Airway epithelial cell (primary cell): ENCODE measurements around the gene PPP1R10. TPM values are rescaled to one million over a fixed set of nuclear protein-coding genes. Genes with fewer than 3 reads are reported as not detected.

Experiments
- total RNA-seq: library from RNA; depleted of rRNA; stranded (reverse); fragments of >200 nt; gene quantifications from 2 replicates; pipeline ENCODE4 v1.2.3, GENCODE V29; 2015

Gene PPP1R10
- total RNA-seq = 16.3 and 29.3 TPM in 2 replicates

DNA sequence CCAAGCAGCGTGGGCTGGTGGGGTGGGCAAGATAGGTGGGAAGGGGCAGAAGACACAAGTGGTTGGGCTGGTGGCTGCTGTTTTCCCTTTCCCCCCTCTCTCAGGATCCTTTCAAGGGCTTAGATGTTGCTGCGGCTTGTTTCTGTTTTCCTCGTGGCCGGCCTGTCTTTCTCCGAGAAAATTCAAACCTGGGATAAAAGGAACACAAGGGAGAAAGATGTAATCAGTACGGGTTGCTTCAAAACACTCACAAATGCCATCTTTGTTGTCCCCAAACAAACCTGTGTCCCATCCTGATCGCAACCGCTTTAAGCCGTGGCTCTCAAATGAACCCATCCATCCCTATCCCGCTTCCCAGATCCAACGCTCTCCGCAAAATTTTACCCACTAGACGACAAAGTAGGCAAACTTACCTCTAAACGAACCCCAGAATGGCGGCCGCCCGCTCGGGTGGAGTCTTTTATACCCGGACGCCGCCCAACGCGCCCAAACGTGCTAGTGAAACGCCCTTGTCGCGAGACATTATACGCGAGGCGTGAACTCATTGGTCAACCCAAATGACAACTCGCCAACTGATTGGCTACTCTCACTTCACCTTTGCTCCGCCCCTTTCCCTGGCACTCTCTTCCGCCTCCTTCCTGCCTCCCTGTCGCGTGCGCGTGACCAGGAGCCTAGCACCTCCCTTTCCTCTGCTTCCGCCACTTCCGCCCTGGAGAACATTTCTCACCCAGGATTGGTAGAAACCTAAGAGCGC lies at the start of gene PPP1R10:
TSS of gene PPP1R10 (minus strand) at position 433 of the 754 bp plus-strand sequence. CDS start 7,299 bp downstream, outside the sequence.

DNA sequence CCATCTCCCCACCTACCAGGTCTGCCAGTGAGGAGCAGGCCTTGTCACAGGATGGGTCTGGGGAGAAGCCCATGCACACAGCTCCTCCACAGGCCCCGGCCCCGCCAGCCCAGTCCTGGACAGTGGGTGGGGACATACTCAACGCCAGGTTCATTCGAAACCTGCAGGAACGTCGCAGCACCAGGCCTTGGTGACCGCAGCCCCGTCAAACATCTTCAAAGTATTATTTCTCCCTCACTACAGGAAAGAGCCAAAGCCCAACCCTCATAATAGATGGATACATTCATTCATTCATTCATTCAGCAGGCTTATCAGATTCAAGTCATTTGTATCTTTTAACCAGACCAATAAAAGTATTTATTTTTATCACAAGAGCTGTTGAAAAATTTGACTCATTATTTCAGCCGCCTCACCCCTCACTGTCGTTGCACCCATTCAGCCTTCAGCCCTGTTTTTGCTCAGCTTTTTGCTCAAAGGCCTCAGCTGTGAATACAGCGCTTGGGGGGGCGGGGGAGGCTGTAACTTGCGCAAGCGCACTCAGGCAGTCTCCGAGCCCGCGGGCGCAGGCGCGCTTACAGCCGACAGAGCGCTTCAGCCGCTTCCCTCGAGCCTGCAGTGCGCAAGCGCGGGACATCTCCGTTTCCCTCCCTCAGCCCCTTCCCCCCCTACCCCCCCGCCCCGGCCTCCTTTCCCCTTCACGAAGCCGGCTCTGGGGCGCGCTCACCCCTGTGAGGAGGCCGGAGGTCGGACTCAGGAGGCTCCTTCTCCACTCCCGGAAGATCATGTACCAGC lies 29.6 kb upstream of the PPP1R10 start, which contains the start of gene C6orf136:
TSS of gene C6orf136 (plus strand) at position 684 of the 792 bp plus-strand sequence. CDS start at position 783, 99 bp downstream.

DNA sequence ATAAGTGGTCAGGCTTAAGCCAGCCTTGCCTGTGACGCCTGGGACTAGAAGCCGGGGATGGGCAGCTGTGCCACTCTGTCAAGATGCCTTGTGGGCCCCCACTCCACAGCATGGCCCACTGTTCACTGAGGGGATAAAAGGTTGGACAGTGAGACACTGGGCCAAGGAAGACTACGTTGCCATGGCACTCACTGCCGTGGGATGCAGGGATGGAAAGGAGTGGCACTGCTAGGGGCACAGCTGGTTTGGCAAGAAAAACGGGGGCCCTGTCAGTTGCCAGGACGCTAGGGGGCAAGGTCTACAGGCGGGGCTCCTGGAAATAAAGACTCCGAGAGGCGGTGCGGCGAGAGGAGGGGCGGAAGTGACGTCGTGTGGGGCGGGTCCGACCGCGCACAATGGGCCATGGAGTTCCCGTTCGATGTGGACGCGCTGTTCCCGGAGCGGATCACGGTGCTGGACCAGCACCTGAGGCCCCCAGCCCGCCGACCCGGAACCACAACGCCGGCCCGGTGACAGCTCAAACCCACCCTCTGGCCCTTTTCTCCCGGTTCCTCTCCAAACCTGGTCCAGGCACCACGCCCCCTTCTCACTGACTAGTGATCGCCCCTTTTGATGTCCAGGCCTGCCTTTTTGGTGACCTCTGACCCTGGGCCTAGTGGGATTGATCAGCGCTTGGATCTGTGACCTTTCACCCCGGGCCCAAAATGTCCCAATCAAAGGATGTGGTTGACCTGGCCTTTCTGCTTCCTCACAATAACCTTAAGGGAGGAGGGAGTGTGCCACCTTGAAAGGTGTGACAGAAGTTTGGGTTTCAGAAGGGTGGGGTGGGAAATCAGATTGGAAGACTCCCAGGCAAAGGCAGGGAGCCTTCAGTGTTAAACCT lies 9.7 kb upstream of the PPP1R10 start, which contains the start of gene ATAT1:
TSS of gene ATAT1 (plus strand) at position 391 of the 883 bp plus-strand sequence.

DNA sequence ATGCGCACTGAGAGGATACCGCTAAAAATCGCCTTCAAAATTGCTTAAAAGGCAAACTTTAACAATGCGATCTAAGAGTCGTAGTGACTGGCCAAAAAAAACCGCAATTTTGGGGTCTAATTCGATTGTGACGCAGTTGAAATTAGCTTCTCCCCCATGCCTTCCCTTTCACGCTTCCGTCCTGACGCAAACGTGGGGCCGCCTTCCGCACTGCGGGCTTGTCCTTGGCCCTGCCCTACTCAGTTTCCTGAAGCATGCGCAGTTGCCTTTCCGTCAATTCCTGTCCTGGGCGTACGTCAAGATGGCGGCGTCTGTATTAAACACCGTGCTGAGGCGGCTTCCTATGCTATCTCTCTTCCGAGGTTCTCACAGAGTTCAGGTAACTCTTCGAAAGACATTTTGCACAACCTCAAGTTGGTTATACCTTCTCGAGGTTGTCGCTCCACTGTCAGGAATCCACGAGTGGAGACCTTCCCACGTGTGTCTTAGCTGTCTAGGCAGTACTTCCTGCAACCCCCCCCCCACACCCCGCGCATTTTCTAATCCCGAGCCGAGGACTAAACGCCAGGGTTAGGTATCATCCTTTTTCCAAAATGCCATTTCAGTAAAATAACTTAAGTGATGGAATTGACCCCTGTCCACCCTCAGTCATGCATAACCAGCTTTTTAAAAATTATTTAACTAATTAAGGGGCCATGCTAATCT lies 674 bp upstream of the PPP1R10 start, which contains the start of gene MRPS18B:
TSS of gene MRPS18B (plus strand) at position 276 of the 705 bp plus-strand sequence. CDS start at position 302, 26 bp downstream.

DNA sequence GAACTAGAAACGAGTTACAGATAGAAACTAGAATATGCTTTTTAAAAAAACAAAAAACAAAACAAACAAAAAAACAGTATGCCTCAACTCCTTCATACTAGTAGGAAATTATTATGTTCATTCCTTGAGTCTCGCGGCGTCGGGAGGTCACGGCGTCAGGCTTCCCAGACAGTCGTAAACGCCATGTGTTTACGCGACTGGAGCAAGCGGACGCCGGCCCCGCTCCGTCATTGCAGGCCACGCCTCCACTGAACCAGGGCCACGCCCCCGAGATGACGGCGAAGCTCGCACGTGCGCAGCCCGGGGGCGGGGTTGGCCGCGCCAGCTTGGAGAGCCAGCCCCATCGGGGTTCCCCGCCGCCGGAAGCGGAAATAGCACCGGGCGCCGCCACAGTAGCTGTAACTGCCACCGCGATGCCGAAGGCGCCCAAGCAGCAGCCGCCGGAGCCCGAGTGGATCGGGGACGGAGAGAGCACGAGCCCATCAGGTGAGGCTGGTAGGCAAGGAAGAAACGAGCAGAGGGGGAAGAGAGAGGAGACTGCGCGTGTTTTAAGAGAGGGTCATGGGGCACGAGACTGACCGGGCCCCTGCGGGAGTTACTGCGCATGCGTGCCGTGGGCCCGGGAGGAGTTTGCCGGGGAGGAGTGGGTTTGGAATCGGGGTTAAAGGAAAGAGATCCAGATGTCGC lies 45.8 kb downstream of the PPP1R10 start, which contains the start of gene ABCF1:
TSS of gene ABCF1 (plus strand) at position 368 of the 687 bp plus-strand sequence. CDS start at position 414, 46 bp downstream.

DNA sequence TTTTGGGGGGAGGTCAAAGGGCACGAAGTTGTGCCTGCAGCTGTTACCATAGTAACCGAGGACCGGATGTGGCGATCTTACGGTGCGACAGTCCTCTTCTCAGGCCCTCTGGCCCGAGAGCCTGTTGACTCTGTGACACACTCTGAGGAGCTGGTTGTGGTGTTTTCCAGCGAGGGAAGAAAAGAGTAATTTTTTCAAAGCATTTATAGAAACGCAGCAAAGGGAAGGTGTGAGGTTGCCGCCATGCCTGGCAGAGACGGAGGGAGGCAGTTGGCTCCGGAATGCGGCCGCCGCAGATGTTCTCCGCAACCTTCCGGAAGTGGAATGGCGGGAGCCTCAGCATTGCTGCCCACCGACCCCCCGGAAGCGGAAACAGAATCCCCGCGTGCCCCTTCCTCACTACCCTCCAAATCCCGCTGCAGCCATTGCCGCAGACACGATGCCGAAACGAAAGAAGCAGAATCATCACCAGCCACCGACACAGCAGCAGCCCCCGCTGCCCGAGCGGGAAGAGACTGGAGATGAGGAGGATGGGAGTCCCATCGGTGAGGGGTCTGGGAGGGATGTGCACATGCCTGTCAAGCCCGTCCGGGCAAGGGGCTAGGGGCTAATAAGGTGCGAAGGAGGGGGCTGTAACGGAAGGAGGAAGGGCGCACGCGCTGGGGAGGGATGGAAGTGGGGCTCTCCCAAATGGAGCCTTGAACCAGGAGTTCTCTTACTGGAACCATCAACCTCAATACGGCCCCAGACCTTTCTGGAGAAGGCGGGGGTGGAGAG lies 59.9 kb downstream of the PPP1R10 start, which contains the start of gene PRR3:
TSS of gene PRR3 (plus strand) at position 390 of the 777 bp plus-strand sequence. CDS start at position 440, 50 bp downstream.

DNA sequence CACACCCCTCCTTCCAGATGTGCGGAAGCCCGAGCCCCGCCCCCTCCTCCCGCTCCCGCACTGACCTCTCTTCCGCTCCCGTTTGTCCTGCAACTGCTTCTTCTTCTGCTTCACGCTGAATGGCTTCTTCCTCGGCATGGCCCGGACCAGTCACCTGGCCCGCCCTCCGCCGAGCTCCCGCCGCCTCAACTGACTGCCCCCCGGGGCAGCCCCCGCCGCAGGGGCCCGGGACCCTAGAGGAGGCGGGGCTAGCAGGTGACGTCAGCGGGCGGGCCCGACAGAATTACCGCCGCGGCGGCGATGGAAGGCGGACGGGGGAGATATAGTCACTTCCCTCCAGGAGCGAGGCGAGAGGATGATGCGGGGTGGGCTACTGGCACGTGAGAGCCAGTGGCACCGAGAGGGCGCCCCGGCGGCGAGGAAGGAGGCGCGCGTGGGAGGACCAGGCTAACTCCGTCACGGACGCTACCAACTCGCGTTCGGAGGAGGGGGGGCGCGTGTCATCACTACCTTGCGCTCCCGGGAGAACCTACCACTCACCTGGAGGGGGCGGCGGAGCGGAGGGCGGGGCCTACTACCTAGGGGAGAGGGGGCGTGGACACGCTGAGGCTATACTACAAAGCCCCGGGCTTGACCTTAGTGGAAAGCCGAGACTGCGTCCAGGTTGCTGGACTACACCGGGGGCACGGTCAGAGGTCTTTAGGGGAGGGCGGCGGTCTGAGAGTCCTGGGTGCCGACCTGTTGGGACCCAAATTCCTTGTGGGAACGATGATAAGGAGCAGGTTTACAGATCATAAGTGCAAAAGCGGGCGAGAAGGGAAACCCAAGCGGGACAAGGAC lies 60.8 kb downstream of the PPP1R10 start, which contains the start of gene GNL1:
TSS of gene GNL1 (minus strand) at position 424 of the 840 bp plus-strand sequence. CDS start at position 138, 286 bp downstream.

Other genes starting within 250 kb of the PPP1R10 start
- gene HLA-E, start 127.7 kb downstream of the PPP1R10 start, total RNA-seq = 130 and 131 TPM in 2 replicates
- 36.1 and 49.5 TPM in 2 replicates for gene GNL1, start 60.8 kb downstream of the PPP1R10 start, total RNA-seq
- gene PRR3, start 59.9 kb downstream of the PPP1R10 start, total RNA-seq = 2.9 and 8.5 TPM in 2 replicates
- gene ABCF1, start 45.8 kb downstream of the PPP1R10 start, total RNA-seq = 43.1 and 44.7 TPM in 2 replicates
- 46.5 and 60.3 TPM in 2 replicates for gene MRPS18B, start 597 bp upstream of the PPP1R10 start, total RNA-seq
- 4.6 and 5.3 TPM in 2 replicates for gene ATAT1, start 9.6 kb upstream of the PPP1R10 start, total RNA-seq
- 10.2 and 10.6 TPM in 2 replicates for gene C6orf136, start 29.9 kb upstream of the PPP1R10 start, total RNA-seq
- gene DHX16, start 55.8 kb upstream of the PPP1R10 start, total RNA-seq = 25.9 and 36.0 TPM in 2 replicates
- gene PPP1R18, start 69.4 kb upstream of the PPP1R10 start, total RNA-seq = 34.1 and 44.7 TPM in 2 replicates
- 7.4 and 13.3 TPM in 2 replicates for gene NRM, start 73.7 kb upstream of the PPP1R10 start, total RNA-seq
- 13.8 and 15.9 TPM in 2 replicates for gene MDC1, start 100.0 kb upstream of the PPP1R10 start, total RNA-seq
- gene TUBB, start 103.1 kb upstream of the PPP1R10 start, total RNA-seq = 601 and 896 TPM in 2 replicates
- gene FLOT1, start 125.4 kb upstream of the PPP1R10 start, total RNA-seq = 32.4 and 36.5 TPM in 2 replicates
- 285 and 337 TPM in 2 replicates for gene IER3, start 127.3 kb upstream of the PPP1R10 start, total RNA-seq